ENCODE data around the gene C8G. TPM values are rescaled to one million over a fixed set of nuclear protein-coding genes. Genes with fewer than 3 reads are reported as not detected.

The C8G gene
- total RNA-seq, 1 donor from 2014 or later = not detected

GRCh38 chr9:136958898-136959850 is 14.1 kb downstream of the C8G start:
- intact Hi-C loops (cut with DNase I) = no loop called here
- Histone ChIP-seq H3K27me3 (no peaks in the 10 kb centered on the region), H3K36me3 (no peaks in the 10 kb centered on the region), H3K4me1 (peaks cover 17% of the 10 kb centered on the region), H3K9me3 (no peaks in the 10 kb centered on the region), H3K27ac (no peak overlapping the region), H3K4me3 (no peak overlapping the region)
- no peak for DNase-seq (ENCODE audit: extremely low spot score in 2 of 2)
- no peak for TF ChIP-seq POLR2AphosphoS5 (IDR thresholded peaks at IDR 0.05; ENCODE audit: insufficient read depth in 1 of 2, low read depth in 1 of 2)
- no peak for TF ChIP-seq POLR2A (IDR thresholded peaks at IDR 0.05)
- no peak for TF ChIP-seq CTCF (IDR thresholded peaks at IDR 0.05)

GRCh38 chr9:136960212-136960937 is 15.3 kb downstream of the C8G start:
- intact Hi-C loops (cut with DNase I) = no loop called here
- Histone ChIP-seq H3K27me3 (no peaks in the 10 kb centered on the region), H3K27ac (peak overlapping the region; percentile 64), H3K9me3 (no peaks in the 10 kb centered on the region), H3K4me1 (peaks cover 24% of the 10 kb centered on the region), H3K4me3 (no peak overlapping the region), H3K36me3 (no peaks in the 10 kb centered on the region)
- no peak for DNase-seq (ENCODE audit: extremely low spot score in 2 of 2)
- TF ChIP-seq POLR2AphosphoS5 (IDR thresholded peaks at IDR 0.05; ENCODE audit: insufficient read depth in 1 of 2, low read depth in 1 of 2) (no peak), CTCF (IDR thresholded peaks at IDR 0.05) (no peak), POLR2A (IDR thresholded peaks at IDR 0.05) (no peak)

- peak overlapping the region; percentile 64 for H3K27ac ChIP-seq
- H3K4me3 ChIP-seq = no peak overlapping the region
- TF ChIP-seq CTCF (IDR thresholded peaks at IDR 0.05) (no peak), POLR2AphosphoS5 (IDR thresholded peaks at IDR 0.05; ENCODE audit: insufficient read depth in 1 of 2, low read depth in 1 of 2) (no peak), POLR2A (IDR thresholded peaks at IDR 0.05) (no peak)
These were observed 15.9 kb downstream of the C8G start for GRCh38 chr9:136960938-136961275.

GRCh38 chr9:136961279-136962065 is 16.4 kb downstream of the C8G start:
- TF ChIP-seq POLR2A (IDR thresholded peaks at IDR 0.05) (no peak), POLR2AphosphoS5 (IDR thresholded peaks at IDR 0.05; ENCODE audit: insufficient read depth in 1 of 2, low read depth in 1 of 2) (peak in 1 of 2 donors; percentile 24), CTCF (IDR thresholded peaks at IDR 0.05) (no peak)
- peak overlapping the region; percentile 64 for H3K27ac ChIP-seq

More at GRCh38 chr9:136960938-136961275, 15.9 kb downstream of the C8G start:
- DNase-seq (ENCODE audit: extremely low spot score in 2 of 2) = no peak
- intact Hi-C loops (cut with DNase I) = no loop called here
- H3K9me3 ChIP-seq = no peaks in the 10 kb centered on the region
- H3K36me3 ChIP-seq = no peaks in the 10 kb centered on the region
- H3K4me1 ChIP-seq = peaks cover 28% of the 10 kb centered on the region
- H3K27me3 ChIP-seq = no peaks in the 10 kb centered on the region

More at GRCh38 chr9:136961279-136962065, 16.4 kb downstream of the C8G start:
- Histone ChIP-seq H3K9me3 (no peaks in the 10 kb centered on the region), H3K36me3 (no peaks in the 10 kb centered on the region), H3K27me3 (no peaks in the 10 kb centered on the region), H3K4me1 (peaks cover 34% of the 10 kb centered on the region), H3K4me3 (no peak overlapping the region)
- DNase-seq (ENCODE audit: extremely low spot score in 2 of 2) = no peak
- intact Hi-C loops (cut with DNase I) = no loop called here

All from vagina (tissue), 2 donors.